Loucy (cell line): Measurements from ENCODE around the gene AASS.

Experiments
- H2AFZ ChIP-seq: fragments of 200-600 bp; sonication (generic); 2 replicates; pipeline ENCODE4 v1.6.0; 2016; ENCODE audit warnings: antibody characterized with exemption, mild to moderate bottlenecking, low read length, moderate library complexity
- H3F3A ChIP-seq: fragments of 200-600 bp; 2 replicates; pipeline ENCODE4 v1.6.0; 2016; ENCODE audit warnings: antibody characterized with exemption, low read depth, mild to moderate bottlenecking
- H3K27me3 ChIP-seq: fragments of 200-600 bp; sonication (generic); 2 replicates; pipeline ENCODE4 v1.6.1; 2014; ENCODE audit warnings: low read length, mild to moderate bottlenecking; ENCODE audit not compliant: insufficient read depth, poor library complexity, severe bottlenecking
- H3K36me3 ChIP-seq: fragments of 200-600 bp; sonication (generic); 2 replicates; pipeline ENCODE4 v1.6.1; 2016; ENCODE audit warnings: low read length; ENCODE audit not compliant: insufficient read depth
- H3K4me1 ChIP-seq: fragments of 200-600 bp; sonication (generic); 2 replicates; pipeline ENCODE4 v1.5.1; 2014; ENCODE audit warnings: low read length, mild to moderate bottlenecking; ENCODE audit not compliant: insufficient read depth, poor library complexity, severe bottlenecking
- H3K4me2 ChIP-seq: fragments of 200-600 bp; sonication (generic); 2 replicates; pipeline ENCODE4 v1.6.0; 2014; ENCODE audit warnings: antibody characterized with exemption, low read length, low read depth, mild to moderate bottlenecking; ENCODE audit not compliant: poor library complexity, severe bottlenecking
- H3K4me3 ChIP-seq: fragments of 200-600 bp; sonication (generic); 2 replicates; pipeline ENCODE4 v1.5.1; 2014; ENCODE audit warnings: low read length, mild to moderate bottlenecking, mixed read lengths; ENCODE audit not compliant: poor library complexity, severe bottlenecking
- H3K79me2 ChIP-seq: fragments of 200-600 bp; sonication (generic); 2 replicates; pipeline ENCODE4 v1.6.1; 2014; ENCODE audit warnings: low read length; ENCODE audit not compliant: insufficient read depth
- H3K9ac ChIP-seq: fragments of 200-600 bp; sonication (generic); 2 replicates; pipeline ENCODE4 v1.6.0; 2014; ENCODE audit warnings: mild to moderate bottlenecking, low read depth, low read length, moderate library complexity; ENCODE audit not compliant: poor library complexity, severe bottlenecking
- H3K9me2 ChIP-seq: fragments of 200-600 bp; sonication (generic); replicated peaks from 2 replicates; pipeline ENCODE4 v1.6.1; 2016; ENCODE audit warnings: low read depth, low read length, mixed read lengths
- H3K9me3 ChIP-seq: fragments of 200-600 bp; sonication (generic); 2 replicates; pipeline ENCODE4 v1.6.1; 2014; ENCODE audit warnings: mild to moderate bottlenecking, antibody characterized with exemption, low read length, low read depth; ENCODE audit not compliant: insufficient read depth
- H4K20me1 ChIP-seq: fragments of 200-600 bp; sonication (generic); 2 replicates; pipeline ENCODE4 v1.6.0; 2014; ENCODE audit warnings: antibody characterized with exemption, low read length, mild to moderate bottlenecking; ENCODE audit not compliant: insufficient read depth, poor library complexity, severe bottlenecking
- EZH2phosphoT487 ChIP-seq: fragments of 200-600 bp; IDR thresholded peaks from 2 replicates; pipeline ENCODE4 v1.6.1; 2018; ENCODE audit warnings: antibody characterized with exemption, mild to moderate bottlenecking, moderate library complexity, borderline replicate concordance
- TF ChIP-seq, protein P1 (sequence below): fragments of 200-600 bp; sonication (generic); conservative IDR thresholded peaks from 2 replicates; pipeline ENCODE4 v1.5.1; 2014; ENCODE audit warnings: mild to moderate bottlenecking, antibody characterized with exemption, low read length

The AASS gene

DNA sequence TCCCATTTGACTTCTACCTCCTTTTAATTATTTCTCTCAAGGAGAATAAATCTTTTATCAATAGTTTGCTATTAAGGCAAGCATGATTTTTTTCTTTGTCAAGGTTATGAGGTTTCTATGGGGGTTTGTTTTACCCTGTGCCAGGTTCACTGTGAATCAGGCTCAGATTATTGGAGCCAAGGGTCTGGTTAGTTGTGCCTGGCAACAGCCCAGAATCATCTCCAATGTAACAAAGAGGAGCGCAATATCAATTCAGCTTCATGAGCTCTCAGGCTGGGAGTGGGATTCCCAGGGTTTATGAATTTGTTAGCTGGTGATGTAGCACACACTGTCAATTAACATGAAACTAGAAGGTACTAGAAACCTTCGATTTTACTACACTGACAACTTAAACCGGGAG, 73.2 kb downstream of the AASS start:
- TF ChIP-seq, protein P1, sequence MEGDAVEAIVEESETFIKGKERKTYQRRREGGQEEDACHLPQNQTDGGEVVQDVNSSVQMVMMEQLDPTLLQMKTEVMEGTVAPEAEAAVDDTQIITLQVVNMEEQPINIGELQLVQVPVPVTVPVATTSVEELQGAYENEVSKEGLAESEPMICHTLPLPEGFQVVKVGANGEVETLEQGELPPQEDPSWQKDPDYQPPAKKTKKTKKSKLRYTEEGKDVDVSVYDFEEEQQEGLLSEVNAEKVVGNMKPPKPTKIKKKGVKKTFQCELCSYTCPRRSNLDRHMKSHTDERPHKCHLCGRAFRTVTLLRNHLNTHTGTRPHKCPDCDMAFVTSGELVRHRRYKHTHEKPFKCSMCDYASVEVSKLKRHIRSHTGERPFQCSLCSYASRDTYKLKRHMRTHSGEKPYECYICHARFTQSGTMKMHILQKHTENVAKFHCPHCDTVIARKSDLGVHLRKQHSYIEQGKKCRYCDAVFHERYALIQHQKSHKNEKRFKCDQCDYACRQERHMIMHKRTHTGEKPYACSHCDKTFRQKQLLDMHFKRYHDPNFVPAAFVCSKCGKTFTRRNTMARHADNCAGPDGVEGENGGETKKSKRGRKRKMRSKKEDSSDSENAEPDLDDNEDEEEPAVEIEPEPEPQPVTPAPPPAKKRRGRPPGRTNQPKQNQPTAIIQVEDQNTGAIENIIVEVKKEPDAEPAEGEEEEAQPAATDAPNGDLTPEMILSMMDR, result no peak
- no peak for TF ChIP-seq EZH2phosphoT487
- no peaks in the 10 kb centered on the region for H3K79me2 ChIP-seq
- no peaks in the 10 kb centered on the region for H3K36me3 ChIP-seq
- no peaks in the 10 kb centered on the region for H3K9me2 ChIP-seq
- H3K4me3 ChIP-seq, result no peak overlapping the region
- no peaks in the 10 kb centered on the region for H3K9me3 ChIP-seq
- H3F3A ChIP-seq, result no peaks in the 10 kb centered on the region
- H3K9ac ChIP-seq, result no peak overlapping the region
- H2AFZ ChIP-seq, result no peak overlapping the region
- no peaks in the 10 kb centered on the region for H4K20me1 ChIP-seq
- no peaks in the 10 kb centered on the region for H3K4me1 ChIP-seq
- no peaks in the 10 kb centered on the region for H3K27me3 ChIP-seq
- H3K4me2 ChIP-seq, result no peak overlapping the region

DNA sequence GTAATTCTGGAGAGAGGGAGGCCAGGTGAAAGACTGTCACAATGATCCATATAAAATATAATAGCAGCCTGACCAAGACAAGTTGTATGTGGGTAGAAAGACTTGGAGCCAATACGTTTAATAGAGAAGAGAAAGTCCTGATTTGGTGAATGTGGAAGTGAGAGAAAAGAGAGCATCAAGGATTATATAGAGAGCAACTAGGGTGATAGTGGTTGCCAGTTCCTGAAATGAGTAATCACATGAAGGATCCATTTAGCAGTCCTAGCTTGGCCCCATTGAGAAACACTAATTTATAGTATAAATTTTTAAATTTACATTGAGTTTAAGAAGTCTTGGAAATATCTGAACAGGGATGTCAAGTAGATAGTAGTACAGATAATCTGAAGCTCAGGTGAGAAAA, 74.0 kb downstream of the AASS start:
- no peaks in the 10 kb centered on the region for H3K27me3 ChIP-seq
- no peaks in the 10 kb centered on the region for H3K9me2 ChIP-seq
- TF ChIP-seq, protein P1, result no peak
- TF ChIP-seq EZH2phosphoT487, result no peak
- H3K4me2 ChIP-seq, result no peak overlapping the region
- H3K36me3 ChIP-seq, result no peaks in the 10 kb centered on the region
- H3K79me2 ChIP-seq, result no peaks in the 10 kb centered on the region
- no peak overlapping the region for H3K4me3 ChIP-seq
- H3K4me1 ChIP-seq, result no peaks in the 10 kb centered on the region
- no peaks in the 10 kb centered on the region for H4K20me1 ChIP-seq
- no peaks in the 10 kb centered on the region for H3K9me3 ChIP-seq
- H3F3A ChIP-seq, result no peaks in the 10 kb centered on the region
- H2AFZ ChIP-seq, result no peak overlapping the region
- H3K9ac ChIP-seq, result no peak overlapping the region

DNA sequence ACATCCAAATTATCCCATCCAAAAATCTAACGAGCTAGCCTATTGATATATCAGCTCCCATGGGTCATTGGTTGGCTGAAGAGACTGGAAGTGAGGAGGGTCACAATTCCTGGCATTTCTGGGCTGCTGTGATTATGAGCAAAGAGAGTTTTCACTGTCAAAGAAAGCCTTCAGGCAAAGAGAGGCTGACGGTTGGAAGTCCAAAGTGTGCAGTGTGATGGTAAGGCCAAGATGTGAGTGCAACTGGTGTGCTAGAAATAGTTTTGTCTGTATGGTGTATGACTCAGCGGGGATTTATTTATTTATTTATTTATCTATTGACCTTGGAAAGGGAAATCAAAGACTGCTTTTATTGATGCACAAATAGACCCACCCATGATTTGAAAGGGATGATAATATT, 75.0 kb downstream of the AASS start:
- H3K4me1 ChIP-seq, result no peaks in the 10 kb centered on the region
- no peaks in the 10 kb centered on the region for H3F3A ChIP-seq
- H2AFZ ChIP-seq, result no peak overlapping the region
- no peak overlapping the region for H3K4me3 ChIP-seq
- TF ChIP-seq, protein P1, result no peak
- no peak for TF ChIP-seq EZH2phosphoT487
- H3K9me2 ChIP-seq, result no peaks in the 10 kb centered on the region
- H3K4me2 ChIP-seq, result no peak overlapping the region
- H3K9ac ChIP-seq, result no peak overlapping the region
- no peaks in the 10 kb centered on the region for H3K79me2 ChIP-seq
- no peaks in the 10 kb centered on the region for H4K20me1 ChIP-seq
- no peaks in the 10 kb centered on the region for H3K27me3 ChIP-seq
- H3K9me3 ChIP-seq, result no peaks in the 10 kb centered on the region
- H3K36me3 ChIP-seq, result no peaks in the 10 kb centered on the region
